Fibroblast of skin of left quadriceps (primary cell): ENCODE measurements around the gene LMF1.
"Not testable (repeated sequence)": the region's sequence is repeated elsewhere in the genome, so short reads cannot be mapped to it uniquely, and the experiment has no call there.

Source experiments
- DNase-seq, 2 experiments: peaks; one replicate each; pipeline ENCODE4 v3.0.0-alpha.2; 2013; ENCODE audit warnings: low read depth in 2 of 2

LMF1 gene

DNA sequence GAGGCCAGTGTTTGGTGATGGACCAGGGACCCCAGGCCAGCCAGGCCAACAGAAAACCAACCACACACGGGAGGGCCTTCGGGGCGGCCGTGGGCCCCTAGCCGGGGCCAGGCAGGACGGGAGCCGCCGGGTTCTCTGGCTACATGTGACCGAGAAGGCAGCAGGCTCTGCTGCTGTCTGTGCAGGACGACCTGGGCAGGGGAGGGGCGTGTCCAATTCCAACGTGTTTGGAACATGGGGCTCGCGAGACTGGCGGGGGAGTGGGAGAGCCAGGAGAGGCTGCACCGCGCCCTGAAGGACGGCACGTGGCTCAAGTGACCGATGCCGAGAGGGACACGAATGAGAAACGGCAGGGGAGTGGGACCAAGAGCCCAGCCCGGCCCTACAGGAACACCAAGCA lies 75.4 kb downstream of the LMF1 start:
- no peak for DNase-seq

- no peak for DNase-seq
Observed at GRCh38 chr16:894841-895240, 75.9 kb downstream of the LMF1 start.

DNA sequence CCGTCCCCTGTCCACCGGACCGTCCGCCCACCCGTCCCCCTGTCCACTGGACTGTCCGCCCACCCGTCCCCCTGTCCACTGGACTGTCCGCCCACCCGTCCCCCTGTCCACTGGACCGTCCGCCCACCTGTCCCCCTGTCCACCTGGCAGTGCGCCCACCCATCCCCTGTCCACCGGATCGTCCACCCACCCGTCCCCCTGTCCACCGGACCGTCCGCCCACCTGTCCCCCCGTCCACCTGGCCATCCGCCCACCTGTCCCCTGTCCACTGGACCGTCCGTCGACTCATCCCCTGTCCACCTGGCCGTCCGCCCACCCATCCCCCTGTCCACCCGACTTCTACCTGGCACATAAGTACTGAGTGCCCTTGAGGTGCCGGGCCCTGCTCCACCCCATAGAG lies 76.6 kb downstream of the LMF1 start:
- no peak for DNase-seq

GRCh38 chr16:893360-893759 lies 77.4 kb downstream of the LMF1 start:
- DNase-seq: no peak

DNA sequence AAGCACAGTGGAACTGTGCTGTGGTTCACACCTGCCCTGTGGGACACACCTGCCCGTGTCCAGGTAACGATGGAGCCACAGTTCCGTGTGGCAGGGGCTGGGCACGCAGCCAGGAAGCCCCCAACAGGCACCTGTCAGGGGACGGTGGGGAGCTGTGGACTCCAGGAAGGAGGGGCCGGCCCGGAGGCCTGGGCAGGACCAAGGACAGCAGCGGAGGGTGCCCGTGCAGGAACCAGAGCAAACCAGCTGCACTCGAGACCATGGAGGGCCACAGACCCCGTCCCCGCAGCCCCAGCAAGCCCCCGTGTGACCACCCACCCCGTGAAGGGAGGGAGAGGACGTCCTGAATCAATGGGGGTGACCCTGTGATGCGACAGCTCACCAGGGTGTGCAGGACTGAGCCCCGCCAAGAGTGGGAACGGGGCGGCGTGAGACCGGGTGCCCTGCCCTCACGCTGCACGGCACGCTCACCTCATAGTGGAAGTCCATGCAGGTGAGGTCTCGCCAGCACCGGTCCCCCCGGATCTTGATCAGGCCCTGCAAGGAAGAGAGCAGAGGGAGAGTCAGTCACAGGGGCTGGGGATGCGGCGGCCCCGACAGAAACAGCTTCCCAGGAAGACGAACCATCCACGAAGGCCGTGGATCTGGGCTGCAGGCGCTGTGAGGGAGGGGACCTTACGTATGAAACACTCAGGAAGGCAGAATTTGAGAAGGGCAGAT lies 78.1 kb downstream of the LMF1 start:
- no peak for DNase-seq

DNA sequence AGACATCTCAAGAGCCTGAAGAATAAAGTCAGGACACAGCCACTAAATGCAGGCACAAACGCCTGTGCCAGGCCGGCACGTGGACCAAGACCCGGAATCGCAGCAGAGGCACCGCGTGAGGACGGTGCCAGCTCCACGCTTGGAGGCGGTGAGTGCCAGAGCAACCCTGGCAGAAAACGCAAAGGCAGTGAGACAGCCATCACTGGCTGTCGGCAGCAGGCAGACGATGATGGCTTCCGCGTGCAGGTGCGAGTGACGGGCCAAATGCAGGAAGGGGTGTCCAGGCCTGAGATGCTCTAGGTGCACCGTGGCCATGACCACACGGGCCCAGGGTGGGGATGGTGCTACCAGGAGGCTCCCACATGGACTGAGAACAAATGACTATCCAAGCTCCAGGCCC lies 78.8 kb downstream of the LMF1 start:
- DNase-seq: no peak

- no peak for DNase-seq
Observed at GRCh38 chr16:891353-891740, 79.4 kb downstream of the LMF1 start.

DNA sequence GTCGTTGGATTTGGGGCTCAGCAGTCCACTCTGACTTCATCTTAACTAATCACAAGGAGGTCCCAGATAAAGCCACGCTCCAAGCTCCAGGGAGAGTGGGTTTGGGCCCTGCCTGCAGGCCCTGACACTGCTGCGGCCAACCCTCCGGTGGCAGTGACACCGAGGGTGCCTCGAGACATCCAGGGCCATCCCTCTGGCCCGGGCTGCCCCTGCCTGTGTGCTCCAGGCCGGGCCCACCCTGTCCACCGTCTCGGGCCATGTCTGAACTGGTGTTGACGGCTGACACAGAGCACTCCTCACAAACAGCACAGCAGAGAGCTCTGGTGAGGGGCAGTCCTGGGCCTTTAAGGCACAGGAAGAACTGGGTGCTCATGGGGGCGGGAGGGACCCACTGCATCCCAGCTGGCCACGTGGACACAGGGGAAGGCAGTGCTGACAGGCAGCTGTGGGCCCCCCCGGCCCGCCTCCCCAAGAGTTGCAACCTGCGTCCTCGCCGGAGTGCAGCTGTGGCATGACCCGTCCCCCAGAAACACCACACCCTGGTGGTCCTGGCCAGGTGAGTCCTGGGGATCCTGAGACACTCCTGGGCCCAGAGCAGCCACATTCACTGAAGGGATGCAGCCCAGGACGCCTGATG lies 80.0 kb downstream of the LMF1 start:
- DNase-seq: no peak

GRCh38 chr16:890217-890616 lies 80.6 kb downstream of the LMF1 start:
- DNase-seq: no peak

DNA sequence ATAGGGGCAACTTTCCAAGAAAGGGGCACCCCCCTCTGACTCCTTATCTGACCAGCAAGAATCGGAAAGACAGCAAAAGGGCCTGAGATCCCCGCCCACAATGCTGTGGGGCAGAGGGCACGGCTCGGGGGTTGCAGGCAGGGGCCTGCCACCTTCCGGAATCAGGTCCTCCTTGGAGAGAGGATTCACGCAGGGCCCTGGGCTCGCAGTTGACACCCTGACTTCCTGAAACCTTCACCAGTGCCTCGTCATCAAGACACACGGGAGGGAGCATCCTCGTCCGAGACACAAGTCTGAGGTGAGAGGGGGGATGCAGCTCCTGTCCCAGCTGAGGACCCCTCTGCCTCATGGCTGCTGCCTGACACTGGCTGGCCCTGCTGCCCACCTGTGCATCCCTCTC lies 81.2 kb downstream of the LMF1 start:
- no peak for DNase-seq

DNA sequence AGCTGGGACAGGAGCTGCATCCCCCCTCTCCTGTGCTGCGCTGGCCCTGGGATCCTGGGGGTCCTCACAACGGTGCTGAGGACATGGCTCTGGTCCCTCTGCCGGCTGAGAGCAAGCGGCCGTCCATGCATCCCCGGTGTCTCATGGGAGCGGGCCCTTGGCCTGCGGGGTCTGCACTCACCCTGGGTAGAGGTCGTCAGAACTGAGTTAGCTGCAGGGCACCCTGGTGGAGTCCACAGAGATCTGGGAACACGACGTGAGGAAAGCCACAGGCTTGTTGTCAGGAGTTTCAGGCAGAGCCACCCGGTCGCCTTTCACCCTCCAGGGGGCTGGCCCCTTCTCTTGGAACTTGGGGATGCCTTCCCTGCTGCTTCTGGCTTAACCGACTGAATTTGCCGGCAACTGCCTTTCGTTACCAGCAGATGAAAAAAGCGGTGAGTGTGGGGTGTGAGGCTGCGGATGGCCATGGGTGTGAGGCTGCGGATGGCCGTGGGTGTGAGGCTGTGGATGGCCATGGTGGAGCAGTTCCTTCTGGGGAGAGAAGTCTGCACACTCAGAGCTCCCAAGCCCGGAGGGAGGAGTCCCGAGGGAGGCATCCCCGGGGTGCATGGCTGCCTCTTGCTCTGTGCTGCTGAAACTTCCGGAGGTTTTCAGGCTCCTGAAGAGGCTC lies 81.7 kb downstream of the LMF1 start:
- DNase-seq: no peak

GRCh38 chr16:888456-888855 lies 82.3 kb downstream of the LMF1 start:
- DNase-seq: not testable (repeated sequence)

- no peak for DNase-seq
Observed at GRCh38 chr16:887846-888245, 82.9 kb downstream of the LMF1 start.

DNA sequence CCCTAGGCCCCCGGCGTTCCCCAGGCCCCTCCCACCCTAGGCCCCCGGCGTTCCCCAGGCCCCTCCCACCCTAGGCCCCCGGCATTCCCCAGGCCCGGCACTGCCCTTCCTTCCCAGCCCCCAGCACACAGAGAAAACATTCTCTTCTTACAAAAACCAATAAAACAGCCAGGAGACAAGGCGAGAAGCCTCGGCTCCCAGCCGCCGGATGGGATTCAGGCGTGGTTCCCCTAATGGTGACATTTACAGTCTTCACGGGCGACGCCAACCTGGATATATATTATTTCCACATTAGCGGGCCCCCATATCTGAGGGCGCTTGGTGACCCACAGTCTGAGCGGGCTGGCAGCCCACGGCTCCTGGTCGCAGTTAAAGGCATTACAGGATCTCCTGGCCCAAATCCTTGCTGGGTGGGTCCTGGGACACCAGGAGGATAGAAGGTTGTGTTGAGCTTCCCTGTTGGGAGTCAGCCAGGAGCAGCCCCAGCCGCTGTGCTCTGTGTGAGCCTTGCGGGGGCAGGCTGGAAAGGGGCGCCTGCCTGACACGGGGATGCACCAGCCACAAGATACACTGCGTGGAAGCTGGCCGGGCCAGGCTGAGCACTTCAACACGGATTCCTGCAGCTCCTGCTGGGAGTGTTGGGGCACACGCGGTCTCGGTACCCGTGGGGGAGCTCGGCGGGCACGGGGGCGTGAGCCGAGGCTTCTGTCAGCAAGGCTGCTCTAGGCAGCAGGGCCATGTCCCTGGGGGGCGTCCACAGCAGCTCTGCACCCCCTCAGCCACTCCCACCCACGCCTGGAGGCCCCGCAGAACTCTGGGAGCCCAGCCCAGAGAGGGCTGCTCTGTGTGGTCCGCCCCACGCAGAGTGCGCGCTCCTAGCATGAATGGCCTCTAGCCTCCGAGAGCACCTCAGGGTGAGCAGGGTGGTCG lies 83.7 kb downstream of the LMF1 start:
- no peak for DNase-seq

GRCh38 chr16:886084-886543 lies 84.7 kb downstream of the LMF1 start:
- DNase-seq: no peak

DNA sequence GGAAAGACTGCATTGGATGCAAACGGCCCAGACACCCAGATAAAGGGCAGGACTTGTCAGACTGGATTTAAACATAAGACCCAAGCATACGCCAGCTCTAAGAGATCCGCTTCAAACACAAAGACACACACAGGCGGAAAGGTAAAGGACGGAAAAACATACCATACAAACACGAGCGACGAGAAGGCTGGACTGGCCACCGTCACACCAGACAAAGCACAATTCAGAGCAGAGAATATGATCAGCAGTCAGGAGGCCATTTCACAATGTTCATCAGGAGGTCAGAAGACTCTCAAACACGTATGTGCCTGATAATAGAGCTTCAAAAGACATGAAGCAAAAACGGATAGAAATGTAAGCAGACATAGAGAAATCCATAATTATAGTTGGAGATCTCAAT lies 85.4 kb downstream of the LMF1 start:
- no peak for DNase-seq

- DNase-seq: no peak
Observed at GRCh38 chr16:884232-884631, 86.6 kb downstream of the LMF1 start.

- no peak for DNase-seq
Observed at GRCh38 chr16:883781-884180, 87.0 kb downstream of the LMF1 start.

- no peak for DNase-seq
Observed at GRCh38 chr16:883340-883739, 87.4 kb downstream of the LMF1 start.

DNA sequence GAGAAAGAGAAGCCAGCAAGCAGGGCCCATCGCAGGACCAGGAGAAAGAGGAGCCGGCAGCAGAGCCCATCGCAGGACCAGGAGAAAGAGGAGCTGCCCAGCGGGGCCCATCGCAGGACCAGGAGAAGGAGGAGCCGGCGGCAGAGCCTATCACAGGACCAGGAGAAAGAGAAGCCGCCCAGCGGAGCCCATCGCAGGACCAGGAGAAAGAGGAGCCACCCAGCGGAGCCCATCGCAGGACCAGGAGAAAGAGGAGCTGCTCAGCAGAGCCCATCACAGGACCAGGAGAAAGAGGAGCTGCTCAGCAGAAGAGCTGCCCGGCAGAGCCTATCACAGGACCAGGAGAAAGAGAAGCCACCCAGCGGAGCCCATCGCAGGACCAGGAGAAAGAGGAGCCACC lies 88.1 kb downstream of the LMF1 start:
- DNase-seq: not testable (repeated sequence)

DNA sequence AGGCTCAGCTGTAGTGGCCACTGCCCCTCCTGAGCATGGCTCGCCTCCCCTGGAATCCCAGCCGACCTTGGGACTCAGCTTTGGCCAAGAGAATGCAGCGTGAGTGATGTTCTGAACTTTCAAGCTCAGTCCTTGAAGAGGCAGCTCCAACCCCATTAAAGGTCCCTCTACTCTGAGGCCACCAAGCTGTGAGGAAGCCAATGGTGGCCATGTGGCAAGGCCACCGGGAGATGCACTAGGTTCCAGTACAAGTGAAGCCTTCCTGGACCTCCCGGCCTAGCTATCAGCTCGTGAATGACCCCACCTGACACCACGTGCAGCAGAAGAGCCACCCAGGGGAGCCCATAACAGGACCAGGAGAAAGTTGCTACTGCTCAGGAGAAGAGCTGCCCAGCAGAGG lies 88.5 kb downstream of the LMF1 start:
- no peak for DNase-seq
